HCT116 (cell line): ENCODE results near the gene SUSD6.

ENCODE experiments used
- ATF3 ChIP-seq: IDR thresholded peaks from 2 replicates; pipeline ENCODE4 v1.6.1; 2012
- JUND ChIP-seq: IDR thresholded peaks from 2 replicates; pipeline ENCODE4 v1.6.1; 2012
- POLR2A ChIP-seq: IDR thresholded peaks from 2 replicates; pipeline ENCODE4 v1.7.0; 2011; ENCODE audit warnings: borderline replicate concordance; ENCODE audit not compliant: insufficient read depth, insufficient read length; ENCODE audit errors: extremely low read depth
- POLR2AphosphoS5 ChIP-seq: IDR thresholded peaks from 2 replicates; pipeline ENCODE4 v1.6.1; 2011; ENCODE audit warnings: mild to moderate bottlenecking, low read depth, low read length, moderate library complexity
- TF ChIP-seq, protein P1 (sequence below), 3 experiments: fragments of 200-600 bp in 1 of 3; sonication (generic) in 1 of 3; IDR thresholded peaks in 2 of 3; conservative IDR thresholded peaks in 1 of 3; 2 replicates each; pipeline ENCODE4 v1.5.1; 2012 to 2017; ENCODE audit warnings: low read depth in 2 of 3, low read length in 2 of 3, antibody characterized with exemption in 1 of 3, borderline replicate concordance in 1 of 3, control low read depth in 1 of 3, mild to moderate bottlenecking in 1 of 3, mixed read lengths in 1 of 3, mixed run types in 1 of 3, moderate library complexity in 1 of 3; ENCODE audit not compliant: insufficient read depth in 1 of 3

GRCh38 chr14:69684461-69685217 lies 73.2 kb downstream of the SUSD6 start:
- TF ChIP-seq, protein P1, sequence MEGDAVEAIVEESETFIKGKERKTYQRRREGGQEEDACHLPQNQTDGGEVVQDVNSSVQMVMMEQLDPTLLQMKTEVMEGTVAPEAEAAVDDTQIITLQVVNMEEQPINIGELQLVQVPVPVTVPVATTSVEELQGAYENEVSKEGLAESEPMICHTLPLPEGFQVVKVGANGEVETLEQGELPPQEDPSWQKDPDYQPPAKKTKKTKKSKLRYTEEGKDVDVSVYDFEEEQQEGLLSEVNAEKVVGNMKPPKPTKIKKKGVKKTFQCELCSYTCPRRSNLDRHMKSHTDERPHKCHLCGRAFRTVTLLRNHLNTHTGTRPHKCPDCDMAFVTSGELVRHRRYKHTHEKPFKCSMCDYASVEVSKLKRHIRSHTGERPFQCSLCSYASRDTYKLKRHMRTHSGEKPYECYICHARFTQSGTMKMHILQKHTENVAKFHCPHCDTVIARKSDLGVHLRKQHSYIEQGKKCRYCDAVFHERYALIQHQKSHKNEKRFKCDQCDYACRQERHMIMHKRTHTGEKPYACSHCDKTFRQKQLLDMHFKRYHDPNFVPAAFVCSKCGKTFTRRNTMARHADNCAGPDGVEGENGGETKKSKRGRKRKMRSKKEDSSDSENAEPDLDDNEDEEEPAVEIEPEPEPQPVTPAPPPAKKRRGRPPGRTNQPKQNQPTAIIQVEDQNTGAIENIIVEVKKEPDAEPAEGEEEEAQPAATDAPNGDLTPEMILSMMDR (IDR thresholded peaks at IDR 0.05 in 2 of 3, conservative IDR thresholded peaks at IDR 0.05 in 1 of 3; ENCODE audit: borderline replicate concordance in 1 of 3, insufficient read depth in 1 of 3, low read depth in 2 of 3, low read length in 2 of 3) = no peak
- TF ChIP-seq POLR2A (no peak), ATF3 (no peak), POLR2AphosphoS5 (no peak), JUND (no peak)
